Measurements from ENCODE around the gene PRRX2.

PRRX2 gene

GRCh38 chr9:129719135-129719534 is 53.7 kb downstream of the PRRX2 start:
- H3K4me3 ChIP-seq: no peak overlapping the region
- no peak overlapping the region for H3K27ac ChIP-seq

- Histone ChIP-seq H3K4me3 (no peak overlapping the region), H3K27ac (no peak overlapping the region)
Measured at GRCh38 chr9:129720181-129720864, 54.9 kb downstream of the PRRX2 start.

GRCh38 chr9:129720865-129721545 is 55.6 kb downstream of the PRRX2 start:
- H3K27ac ChIP-seq: no peak overlapping the region
- no peak overlapping the region for H3K4me3 ChIP-seq

GRCh38 chr9:129722913-129723312 is 57.5 kb downstream of the PRRX2 start:
- no peak overlapping the region for H3K4me3 ChIP-seq
- H3K27ac ChIP-seq: no peak overlapping the region

- Histone ChIP-seq H3K4me3 (no peak overlapping the region), H3K27ac (peak overlapping the region in 7 of 21 experiments; percentile 28 to 83 (median 77))
Measured at GRCh38 chr9:129724456-129725190, 59.2 kb downstream of the PRRX2 start.

GRCh38 chr9:129725795-129726251 is 60.4 kb downstream of the PRRX2 start:
- peak overlapping the region in 16 of 21 experiments; percentile 46 to 83 (median 72) for H3K27ac ChIP-seq
- H3K4me3 ChIP-seq: no peak overlapping the region

GRCh38 chr9:129726322-129727160 is 61.1 kb downstream of the PRRX2 start:
- H3K27ac ChIP-seq: peak overlapping the region in 15 of 21 experiments; percentile 19 to 83 (median 60)
- no peak overlapping the region for H3K4me3 ChIP-seq

GRCh38 chr9:129728744-129729143 is 63.3 kb downstream of the PRRX2 start:
- no peak overlapping the region for H3K4me3 ChIP-seq
- no peak overlapping the region for H3K27ac ChIP-seq

- Histone ChIP-seq H3K27ac (no peak overlapping the region), H3K4me3 (no peak overlapping the region)
Measured at GRCh38 chr9:129731477-129732085, 66.1 kb downstream of the PRRX2 start.

GRCh38 chr9:129732100-129732499 is 66.7 kb downstream of the PRRX2 start:
- Histone ChIP-seq H3K4me3 (no peak overlapping the region), H3K27ac (no peak overlapping the region)

- H3K4me3 ChIP-seq: no peak overlapping the region
- H3K27ac ChIP-seq: no peak overlapping the region
Measured at GRCh38 chr9:129732946-129733631, 67.6 kb downstream of the PRRX2 start.

GRCh38 chr9:129733632-129733953 is 68.1 kb downstream of the PRRX2 start:
- no peak overlapping the region for H3K27ac ChIP-seq
- H3K4me3 ChIP-seq: no peak overlapping the region

- H3K4me3 ChIP-seq: no peak overlapping the region
- no peak overlapping the region for H3K27ac ChIP-seq
Measured at GRCh38 chr9:129735546-129735945, 70.1 kb downstream of the PRRX2 start.

- H3K4me3 ChIP-seq: no peak overlapping the region
- H3K27ac ChIP-seq: no peak overlapping the region
Measured at GRCh38 chr9:129736334-129736733, 70.9 kb downstream of the PRRX2 start.

GRCh38 chr9:129737479-129738274 is 72.2 kb downstream of the PRRX2 start:
- H3K27ac ChIP-seq: peak overlapping the region in 20 of 21 experiments; percentile 51 to 91 (median 78)

GRCh38 chr9:129739432-129739831 is 74.0 kb downstream of the PRRX2 start:
- no peak overlapping the region for H3K4me3 ChIP-seq
- no peak overlapping the region for H3K27ac ChIP-seq

More at GRCh38 chr9:129737479-129738274, 72.2 kb downstream of the PRRX2 start:
- H3K4me3 ChIP-seq: peak overlapping the region; percentile 39 to 60 (median 44)

GRCh38 chr9:129740174-129740573 is 74.7 kb downstream of the PRRX2 start:
- Histone ChIP-seq H3K4me3 (no peak overlapping the region), H3K27ac (no peak overlapping the region)
